Stimulated activated naive B cell treated with anti-CD40 and anti-IgM and Interleukin-4, amounts not matched to agents 10 μg/mL and 1 μg/mL and 100 μg/mL, for 72 hours (primary cell): ENCODE measurements around the gene ARMC8.

Experiments used
- ATAC-seq, 2 donors: fragments of 150-1000 bp; cut with Tn5 transposase; replicated peaks; 2 replicates each; pipeline ENCODE4 v1.10.0; 2021; ENCODE audit warnings: moderate library complexity in 1 of 2
- DNase-seq: peaks from one replicate; pipeline ENCODE4 v3.0.0; 2021
- H3K27ac Mint-ChIP-seq: one replicate; pipeline ENCODE4 v1.8.0; 2022; ENCODE audit warnings: mild to moderate bottlenecking, mixed read lengths
- H3K27me3 Mint-ChIP-seq, 2 donors: one replicate each; pipeline ENCODE4 v1.8.0; 2022; ENCODE audit warnings: mixed read lengths in 2 of 2
- H3K36me3 Mint-ChIP-seq, 2 donors: one replicate each; pipeline ENCODE4 v1.8.0; 2022; ENCODE audit warnings: mixed read lengths in 2 of 2, mild to moderate bottlenecking in 1 of 2
- H3K4me1 Mint-ChIP-seq, 2 donors: one replicate each; pipeline ENCODE4 v1.8.0; 2022; ENCODE audit warnings: mixed read lengths in 2 of 2, mild to moderate bottlenecking in 1 of 2
- H3K4me3 Mint-ChIP-seq, 2 donors: one replicate each; pipeline ENCODE4 v1.8.0; 2022; ENCODE audit warnings: mild to moderate bottlenecking in 2 of 2, mixed read lengths in 2 of 2, moderate library complexity in 1 of 2
- H3K9me3 Mint-ChIP-seq, 2 donors: one replicate each; pipeline ENCODE4 v1.8.0; 2022; ENCODE audit warnings: mixed read lengths in 2 of 2, mild to moderate bottlenecking in 1 of 2

Gene ARMC8

GRCh38 chr3:138282836-138283235 lies 95.7 kb downstream of the ARMC8 start:
- Mint-ChIP-seq H3K4me1 (no peaks in the 10 kb centered on the region), H3K27ac (no peak overlapping the region), H3K36me3 (peaks cover 21 to 38% of the 10 kb centered on the region in 2 donors), H3K4me3 (no peak overlapping the region), H3K27me3 (no peaks in the 10 kb centered on the region), H3K9me3 (no peaks in the 10 kb centered on the region)
- DNase-seq: no peak
- no peak for ATAC-seq

GRCh38 chr3:138284079-138284478 lies 97.0 kb downstream of the ARMC8 start:
- H3K9me3 Mint-ChIP-seq: no peaks in the 10 kb centered on the region
- no peaks in the 10 kb centered on the region for H3K4me1 Mint-ChIP-seq
- H3K27me3 Mint-ChIP-seq: no peaks in the 10 kb centered on the region
- ATAC-seq (no peak), DNase-seq (no peak)
- no peak overlapping the region for H3K4me3 Mint-ChIP-seq
- peaks cover 22 to 40% of the 10 kb centered on the region in 2 donors for H3K36me3 Mint-ChIP-seq
- H3K27ac Mint-ChIP-seq: no peak overlapping the region

- Mint-ChIP-seq H3K4me3 (no peak overlapping the region), H3K9me3 (no peaks in the 10 kb centered on the region), H3K27me3 (no peaks in the 10 kb centered on the region), H3K36me3 (peaks cover 26 to 40% of the 10 kb centered on the region in 2 donors), H3K27ac (no peak overlapping the region), H3K4me1 (no peaks in the 10 kb centered on the region)
- DNase-seq (no peak), ATAC-seq (no peak)
Measured at GRCh38 chr3:138284957-138285477, 97.9 kb downstream of the ARMC8 start.

GRCh38 chr3:138289260-138289659 lies 102.2 kb downstream of the ARMC8 start:
- Mint-ChIP-seq H3K4me3 (no peak overlapping the region), H3K27me3 (no peaks in the 10 kb centered on the region), H3K4me1 (no peaks in the 10 kb centered on the region), H3K9me3 (no peaks in the 10 kb centered on the region), H3K36me3 (peaks cover 39 to 46% of the 10 kb centered on the region in 2 donors), H3K27ac (no peak overlapping the region)
- no peak for ATAC-seq
- no peak for DNase-seq

GRCh38 chr3:138289701-138290100 lies 102.6 kb downstream of the ARMC8 start:
- ATAC-seq (no peak), DNase-seq (no peak)
- Mint-ChIP-seq H3K36me3 (peaks cover 39 to 46% of the 10 kb centered on the region in 2 donors), H3K9me3 (no peaks in the 10 kb centered on the region), H3K27ac (no peak overlapping the region), H3K27me3 (no peaks in the 10 kb centered on the region), H3K4me1 (no peaks in the 10 kb centered on the region), H3K4me3 (no peak overlapping the region)

- H3K27me3 Mint-ChIP-seq: no peaks in the 10 kb centered on the region
- H3K9me3 Mint-ChIP-seq: no peaks in the 10 kb centered on the region
- peaks cover 34 to 49% of the 10 kb centered on the region in 2 donors for H3K36me3 Mint-ChIP-seq
- H3K27ac Mint-ChIP-seq: peak overlapping the region; percentile 67
- H3K4me1 Mint-ChIP-seq: peaks cover 0 to 2% of the 10 kb centered on the region in 2 donors
- ATAC-seq: peak; percentile 78 to 92
- H3K4me3 Mint-ChIP-seq: no peak overlapping the region
- DNase-seq: peak; percentile 10
Measured at GRCh38 chr3:138296639-138297038, 109.5 kb downstream of the ARMC8 start.

- Mint-ChIP-seq H3K4me3 (no peak overlapping the region), H3K36me3 (peaks cover 30 to 47% of the 10 kb centered on the region in 2 donors), H3K27ac (peak overlapping the region; percentile 67), H3K4me1 (peaks cover 0 to 2% of the 10 kb centered on the region in 2 donors), H3K27me3 (no peaks in the 10 kb centered on the region), H3K9me3 (no peaks in the 10 kb centered on the region)
- DNase-seq: no peak
- ATAC-seq: peak in 1 of 2 donors; percentile 49
Measured at GRCh38 chr3:138297059-138297607, 110.0 kb downstream of the ARMC8 start.

- DNase-seq (no peak), ATAC-seq (no peak)
- Mint-ChIP-seq H3K27me3 (no peaks in the 10 kb centered on the region), H3K27ac (no peak overlapping the region), H3K4me1 (peaks cover 0 to 2% of the 10 kb centered on the region in 2 donors), H3K9me3 (no peaks in the 10 kb centered on the region), H3K36me3 (peaks cover 24 to 44% of the 10 kb centered on the region in 2 donors), H3K4me3 (no peak overlapping the region)
Measured at GRCh38 chr3:138297876-138298275, 110.8 kb downstream of the ARMC8 start.

GRCh38 chr3:138300647-138301046 lies 113.5 kb downstream of the ARMC8 start:
- Mint-ChIP-seq H3K27me3 (no peaks in the 10 kb centered on the region), H3K4me3 (no peak overlapping the region), H3K9me3 (peaks cover 0 to 2% of the 10 kb centered on the region in 2 donors), H3K27ac (no peak overlapping the region), H3K36me3 (peaks cover 22 to 30% of the 10 kb centered on the region in 2 donors), H3K4me1 (peaks cover 0 to 2% of the 10 kb centered on the region in 2 donors)
- ATAC-seq (no peak), DNase-seq (no peak)

GRCh38 chr3:138303474-138303873 lies 116.4 kb downstream of the ARMC8 start:
- ATAC-seq: no peak

GRCh38 chr3:138307899-138308298 lies 120.8 kb downstream of the ARMC8 start:
- no peak for ATAC-seq
- Mint-ChIP-seq H3K27ac (no peak overlapping the region), H3K4me1 (no peaks in the 10 kb centered on the region), H3K4me3 (no peak overlapping the region), H3K27me3 (peaks cover 17 to 41% of the 10 kb centered on the region in 2 donors), H3K36me3 (peaks cover 13 to 14% of the 10 kb centered on the region in 2 donors), H3K9me3 (peaks cover 20 to 26% of the 10 kb centered on the region in 2 donors)
- DNase-seq: no peak

More at GRCh38 chr3:138303474-138303873, 116.4 kb downstream of the ARMC8 start:
- DNase-seq: no peak
- H3K27ac Mint-ChIP-seq: no peak overlapping the region
- peaks cover 26 to 30% of the 10 kb centered on the region in 2 donors for H3K36me3 Mint-ChIP-seq
- peaks cover 9 to 10% of the 10 kb centered on the region in 2 donors for H3K9me3 Mint-ChIP-seq
- H3K4me3 Mint-ChIP-seq: no peak overlapping the region
- H3K27me3 Mint-ChIP-seq: peaks cover 6 to 16% of the 10 kb centered on the region in 2 donors
- H3K4me1 Mint-ChIP-seq: peaks cover 0 to 2% of the 10 kb centered on the region in 2 donors

- Mint-ChIP-seq H3K27ac (no peak overlapping the region), H3K4me1 (no peaks in the 10 kb centered on the region), H3K36me3 (peaks cover 13 to 14% of the 10 kb centered on the region in 2 donors)
Measured at GRCh38 chr3:138308783-138309182, 121.7 kb downstream of the ARMC8 start.

GRCh38 chr3:138310494-138310893 lies 123.4 kb downstream of the ARMC8 start:
- Mint-ChIP-seq H3K9me3 (peaks cover 18 to 26% of the 10 kb centered on the region in 2 donors), H3K4me3 (no peak overlapping the region), H3K27me3 (peaks cover 25 to 41% of the 10 kb centered on the region in 2 donors), H3K27ac (no peak overlapping the region), H3K4me1 (no peaks in the 10 kb centered on the region), H3K36me3 (peaks cover 9 to 10% of the 10 kb centered on the region in 2 donors)
- ATAC-seq (no peak), DNase-seq (no peak)

More at GRCh38 chr3:138308783-138309182, 121.7 kb downstream of the ARMC8 start:
- ATAC-seq: no peak
- peaks cover 17 to 41% of the 10 kb centered on the region in 2 donors for H3K27me3 Mint-ChIP-seq
- peaks cover 20 to 26% of the 10 kb centered on the region in 2 donors for H3K9me3 Mint-ChIP-seq
- DNase-seq: no peak
- H3K4me3 Mint-ChIP-seq: no peak overlapping the region

- H3K27ac Mint-ChIP-seq: no peak overlapping the region
- no peak overlapping the region for H3K4me3 Mint-ChIP-seq
- peaks cover 10 to 15% of the 10 kb centered on the region in 2 donors for H3K9me3 Mint-ChIP-seq
- DNase-seq (no peak), ATAC-seq (no peak)
- peaks cover 0 to 3% of the 10 kb centered on the region in 2 donors for H3K36me3 Mint-ChIP-seq
- peaks cover 18 to 30% of the 10 kb centered on the region in 2 donors for H3K27me3 Mint-ChIP-seq
- H3K4me1 Mint-ChIP-seq: no peaks in the 10 kb centered on the region
Measured at GRCh38 chr3:138314751-138315150, 127.7 kb downstream of the ARMC8 start.

- no peak for ATAC-seq
- Mint-ChIP-seq H3K9me3 (no peaks in the 10 kb centered on the region), H3K4me3 (no peak overlapping the region), H3K36me3 (no peaks in the 10 kb centered on the region), H3K4me1 (no peaks in the 10 kb centered on the region), H3K27ac (no peak overlapping the region), H3K27me3 (peaks cover 20 to 22% of the 10 kb centered on the region in 2 donors)
- no peak for DNase-seq
Measured at GRCh38 chr3:138317687-138318086, 130.6 kb downstream of the ARMC8 start.
